PC-9 (cell line): ENCODE results near the gene SH3BP4. TPM values are rescaled to one million over a fixed set of nuclear protein-coding genes. Genes with fewer than 3 reads are reported as not detected.
A peak's percentile ranks its signal among the peaks of the same experiment; 100 is the strongest.

Experiments
- BruUV-seq: library from RNA; stranded (reverse); fragments of 400-500 nt; replicated peaks from 2 replicates; lab custom pipeline; 2021; lab: Mats Ljungman, UMichigan
- CTCF ChIA-PET: fragments of 300-600 bp; sonication (Branson Sonifier 250); formaldehyde crosslinking; loops from one replicate; lab custom pipeline; 2022; ENCODE audit warnings: antibody characterized with exemption; lab: Charles Lee
- POLR2A ChIA-PET: fragments of 300-600 bp; sonication (Branson Sonifier 250); formaldehyde crosslinking; loops from one replicate; lab custom pipeline; 2022; ENCODE audit warnings: antibody characterized with exemption; ENCODE audit not compliant: unreplicated experiment; lab: Charles Lee
- DNase-seq, 2 experiments: peaks; one replicate each; pipeline versions ENCODE4 v3.0.0 to v3.0.0-alpha.2; 2015 to 2022; ENCODE audit warnings: mixed read lengths in 1 of 2
- H2AFZ ChIP-seq: fragments of 200-600 bp; sonication (generic); 2 replicates; pipeline ENCODE4 v1.8.1; 2017; ENCODE audit warnings: antibody characterized with exemption
- H3F3A ChIP-seq: fragments of 200-600 bp; sonication (generic); 2 replicates; pipeline ENCODE4 v1.8.1; 2017; ENCODE audit warnings: antibody characterized with exemption, mild to moderate bottlenecking, low read depth; ENCODE audit not compliant: insufficient read depth
- H3K27ac ChIP-seq: fragments of 200-600 bp; sonication (generic); 2 replicates; pipeline ENCODE4 v1.6.1; 2016; ENCODE audit warnings: mixed run types
- H3K27me3 ChIP-seq: fragments of 200-600 bp; sonication (generic); 2 replicates; pipeline ENCODE4 v1.6.1; 2016; ENCODE audit warnings: low read depth, mixed run types; ENCODE audit not compliant: insufficient read depth
- H3K36me3 ChIP-seq: fragments of 200-600 bp; sonication (generic); 2 replicates; pipeline ENCODE4 v1.6.1; 2016; ENCODE audit warnings: low read depth, mixed run types
- H3K4me1 ChIP-seq: fragments of 200-600 bp; sonication (generic); replicated peaks from 2 replicates; pipeline ENCODE4 v1.6.1; 2016; ENCODE audit warnings: mixed run types; ENCODE audit not compliant: insufficient read depth
- H3K4me2 ChIP-seq: fragments of 200-600 bp; sonication (generic); 2 replicates; pipeline ENCODE4 v1.6.1; 2017; ENCODE audit warnings: mixed run types
- H3K4me3 ChIP-seq: fragments of 200-600 bp; sonication (generic); 2 replicates; pipeline ENCODE4 v1.6.1; 2016; ENCODE audit warnings: mixed run types
- H3K79me2 ChIP-seq: fragments of 200-600 bp; sonication (generic); 2 replicates; pipeline ENCODE4 v1.6.1; 2017; ENCODE audit warnings: low read depth, mixed run types
- H3K9me2 ChIP-seq: fragments of 200-600 bp; sonication (generic); 2 replicates; pipeline ENCODE4 v1.8.1; 2017; ENCODE audit warnings: mild to moderate bottlenecking; ENCODE audit not compliant: insufficient read depth
- H3K9me3 ChIP-seq: fragments of 200-600 bp; sonication (generic); 2 replicates; pipeline ENCODE4 v1.8.1; 2016; ENCODE audit warnings: low read depth; ENCODE audit not compliant: insufficient read depth
- H4K20me1 ChIP-seq: fragments of 200-600 bp; sonication (generic); 2 replicates; pipeline ENCODE4 v1.8.1; 2017; ENCODE audit not compliant: insufficient read depth
- EZH2 ChIP-seq: fragments of 200-600 bp; sonication (generic); IDR thresholded peaks from 2 replicates; pipeline ENCODE4 v1.8.0; 2017; ENCODE audit warnings: antibody characterized with exemption, low read depth
- intact Hi-C: fragments of 100-400 bp; cut with micrococcal nuclease; formaldehyde crosslinking; loops from one replicate; pipeline ENCODE4 v1.10.0; 2022; ENCODE audit not compliant: unreplicated experiment
- total RNA-seq: library from RNA; stranded (reverse); gene quantifications from 2 replicates; pipeline ENCODE4 v1.2.3, GENCODE V29; 2021
- TF ChIP-seq, protein P1 (sequence below): fragments of 200-600 bp; sonication (generic); conservative IDR thresholded peaks from 2 replicates; pipeline ENCODE4 v1.6.1; 2017; ENCODE audit warnings: mixed run types, antibody characterized with exemption, mild to moderate bottlenecking, moderate library complexity

SH3BP4 gene
- total RNA-seq, 1 experiment from 2014 or later: 131 TPM

DNA sequence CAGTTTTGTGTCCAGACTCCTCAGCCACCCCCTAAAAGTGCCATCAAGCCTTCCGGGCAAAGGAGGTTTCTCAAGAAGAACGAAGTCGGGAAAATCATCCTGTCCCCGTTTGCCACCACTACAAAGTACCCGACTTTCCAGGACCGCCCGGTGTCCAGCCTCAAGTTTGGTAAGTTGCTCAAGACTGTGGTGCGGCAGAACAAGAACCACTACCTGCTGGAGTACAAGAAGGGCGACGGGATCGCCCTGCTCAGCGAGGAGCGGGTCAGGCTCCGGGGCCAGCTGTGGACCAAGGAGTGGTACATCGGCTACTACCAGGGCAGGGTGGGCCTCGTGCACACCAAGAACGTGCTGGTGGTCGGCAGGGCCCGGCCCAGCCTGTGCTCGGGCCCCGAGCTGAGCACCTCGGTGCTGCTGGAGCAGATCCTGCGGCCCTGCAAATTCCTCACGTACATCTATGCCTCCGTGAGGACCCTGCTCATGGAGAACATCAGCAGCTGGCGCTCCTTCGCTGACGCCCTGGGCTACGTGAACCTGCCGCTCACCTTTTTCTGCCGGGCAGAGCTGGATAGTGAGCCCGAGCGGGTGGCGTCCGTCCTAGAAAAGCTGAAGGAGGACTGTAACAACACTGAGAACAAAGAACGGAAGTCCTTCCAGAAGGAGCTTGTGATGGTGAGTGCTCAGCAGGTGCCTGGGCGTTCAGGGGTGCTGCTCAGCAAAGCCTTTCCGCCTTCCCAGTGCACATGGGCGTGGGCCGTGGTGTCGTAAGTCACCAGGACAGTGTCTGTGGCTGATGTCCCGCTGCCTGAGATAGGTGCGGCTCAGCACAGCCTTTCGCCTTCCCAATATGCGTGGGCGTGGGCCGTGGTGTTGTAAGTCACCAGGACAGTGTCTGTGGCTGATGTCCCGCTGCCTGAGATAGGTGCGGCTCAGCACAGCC lies 91.0 kb downstream of the SH3BP4 start:
- POLR2A ChIA-PET: no interaction called here
- TF ChIP-seq EZH2: no peak
- TF ChIP-seq, protein P1, sequence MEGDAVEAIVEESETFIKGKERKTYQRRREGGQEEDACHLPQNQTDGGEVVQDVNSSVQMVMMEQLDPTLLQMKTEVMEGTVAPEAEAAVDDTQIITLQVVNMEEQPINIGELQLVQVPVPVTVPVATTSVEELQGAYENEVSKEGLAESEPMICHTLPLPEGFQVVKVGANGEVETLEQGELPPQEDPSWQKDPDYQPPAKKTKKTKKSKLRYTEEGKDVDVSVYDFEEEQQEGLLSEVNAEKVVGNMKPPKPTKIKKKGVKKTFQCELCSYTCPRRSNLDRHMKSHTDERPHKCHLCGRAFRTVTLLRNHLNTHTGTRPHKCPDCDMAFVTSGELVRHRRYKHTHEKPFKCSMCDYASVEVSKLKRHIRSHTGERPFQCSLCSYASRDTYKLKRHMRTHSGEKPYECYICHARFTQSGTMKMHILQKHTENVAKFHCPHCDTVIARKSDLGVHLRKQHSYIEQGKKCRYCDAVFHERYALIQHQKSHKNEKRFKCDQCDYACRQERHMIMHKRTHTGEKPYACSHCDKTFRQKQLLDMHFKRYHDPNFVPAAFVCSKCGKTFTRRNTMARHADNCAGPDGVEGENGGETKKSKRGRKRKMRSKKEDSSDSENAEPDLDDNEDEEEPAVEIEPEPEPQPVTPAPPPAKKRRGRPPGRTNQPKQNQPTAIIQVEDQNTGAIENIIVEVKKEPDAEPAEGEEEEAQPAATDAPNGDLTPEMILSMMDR: no peak
- BruUV-seq: no TSS peak
- no peak for DNase-seq
- peaks cover 56% of the 10 kb centered on the region for H3K36me3 ChIP-seq
- H3F3A ChIP-seq: peaks cover 57% of the 10 kb centered on the region
- H3K4me2 ChIP-seq: no peak overlapping the region
- H3K27ac ChIP-seq: no peak overlapping the region
- CTCF ChIA-PET: no interaction called here
- peaks cover 18% of the 10 kb centered on the region; the same call in 1 of the 2 replicates for H4K20me1 ChIP-seq
- no peaks in the 10 kb centered on the region for H3K9me2 ChIP-seq
- H2AFZ ChIP-seq: no peak overlapping the region
- H3K27me3 ChIP-seq: no peaks in the 10 kb centered on the region
- no peak overlapping the region for H3K4me3 ChIP-seq
- H3K79me2 ChIP-seq: peaks cover 82% of the 10 kb centered on the region
- H3K4me1 ChIP-seq: peaks cover 47% of the 10 kb centered on the region
- intact Hi-C loops: no loop called here
- no peaks in the 10 kb centered on the region for H3K9me3 ChIP-seq

DNA sequence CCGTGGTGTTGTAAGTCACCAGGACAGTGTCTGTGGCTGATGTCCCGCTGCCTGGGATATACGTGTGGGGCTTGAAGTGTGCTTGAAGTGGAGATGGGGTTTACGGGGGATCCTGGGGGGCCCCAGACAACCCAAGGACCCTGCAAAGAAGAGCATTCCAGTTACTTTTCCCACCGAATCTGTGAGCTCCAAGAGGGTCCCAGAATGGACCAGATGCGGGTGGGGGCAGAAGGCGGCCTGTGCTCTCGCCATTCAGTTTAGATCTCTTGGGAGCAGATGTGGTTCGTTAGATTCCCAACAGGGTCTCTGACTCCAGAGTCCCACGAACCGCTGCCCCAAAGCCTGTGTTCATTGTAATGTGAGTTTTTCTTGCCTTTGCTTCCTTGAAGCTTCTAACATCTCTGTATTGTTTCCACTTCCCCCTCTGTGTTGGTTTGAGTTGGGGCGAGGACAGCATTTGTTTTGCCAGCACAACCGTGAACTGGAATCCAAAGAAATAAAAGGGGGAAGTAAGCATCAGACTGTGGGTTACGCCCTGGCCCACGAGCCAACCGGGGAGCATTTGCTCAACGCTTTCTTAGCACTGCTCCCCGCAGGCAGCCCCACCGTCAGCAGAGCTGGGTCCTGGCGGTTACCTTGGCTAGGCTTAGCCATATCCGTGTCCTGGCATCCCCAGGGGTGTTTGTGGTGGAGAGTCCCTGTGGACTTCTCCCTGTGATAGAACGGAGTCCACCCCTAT lies 92.1 kb downstream of the SH3BP4 start:
- H3K9me2 ChIP-seq: no peaks in the 10 kb centered on the region
- peaks cover 17% of the 10 kb centered on the region; the same call in 1 of the 2 replicates for H4K20me1 ChIP-seq
- no peak overlapping the region for H2AFZ ChIP-seq
- CTCF ChIA-PET: no interaction called here
- H3F3A ChIP-seq: peaks cover 65% of the 10 kb centered on the region
- no peak for DNase-seq
- no peak for TF ChIP-seq EZH2
- TF ChIP-seq, protein P1: no peak
- H3K36me3 ChIP-seq: peaks cover 66% of the 10 kb centered on the region
- H3K79me2 ChIP-seq: peaks cover 87% of the 10 kb centered on the region
- peaks cover 58% of the 10 kb centered on the region for H3K4me1 ChIP-seq
- H3K27me3 ChIP-seq: no peaks in the 10 kb centered on the region
- POLR2A ChIA-PET: no interaction called here
- BruUV-seq: no TSS peak
- peak overlapping the region; percentile 68 for H3K4me2 ChIP-seq
- H3K27ac ChIP-seq: peak overlapping the region; percentile 80
- H3K4me3 ChIP-seq: no peak overlapping the region
- intact Hi-C loops: no loop called here
- no peaks in the 10 kb centered on the region for H3K9me3 ChIP-seq

DNA sequence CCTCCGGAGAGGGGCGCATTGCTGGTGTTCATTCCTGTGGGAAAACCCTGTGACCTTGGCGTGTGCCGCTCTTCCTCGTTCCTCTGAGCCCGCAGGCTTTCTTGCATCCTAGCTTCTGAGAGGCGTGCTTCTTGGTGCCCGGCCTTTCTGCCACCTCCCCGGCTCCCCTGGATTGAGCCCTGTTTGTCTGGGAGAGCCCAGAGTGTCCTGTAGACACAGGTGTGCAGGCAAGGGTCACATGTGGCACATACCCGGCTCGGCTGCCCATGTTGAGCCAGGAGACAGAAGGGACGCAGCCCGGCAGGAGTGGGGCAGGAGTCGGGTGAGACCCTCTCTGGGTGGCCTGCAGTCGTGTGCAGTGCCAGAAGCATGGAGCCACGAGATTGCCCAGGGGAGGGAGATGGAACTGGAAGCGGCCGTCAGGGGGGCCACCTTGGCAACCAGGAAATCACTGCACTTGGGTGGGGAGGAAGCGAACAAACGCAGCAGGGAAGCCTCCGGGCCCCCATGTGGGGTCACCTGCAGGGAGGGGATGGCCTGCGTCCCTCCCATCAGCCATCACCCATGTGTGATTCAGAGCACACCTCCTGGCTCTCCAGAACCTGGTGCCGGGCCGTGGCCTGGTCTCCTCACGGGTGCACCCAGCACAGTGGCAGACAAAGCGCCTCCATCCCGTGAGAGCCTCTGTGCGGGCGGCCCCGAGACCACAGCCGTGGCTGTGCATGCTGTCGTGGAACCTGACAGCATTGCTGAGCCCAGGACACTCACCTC lies 92.9 kb downstream of the SH3BP4 start:
- peak overlapping the region; percentile 80 for H3K27ac ChIP-seq
- no peaks in the 10 kb centered on the region for H3K9me2 ChIP-seq
- H3K27me3 ChIP-seq: no peaks in the 10 kb centered on the region
- H3K36me3 ChIP-seq: peaks cover 67% of the 10 kb centered on the region
- ChIA-PET POLR2A (no interaction called here), CTCF (no interaction called here)
- intact Hi-C loops: loop anchor here (1.0 to 5.0 kb wide), 3 partner anchors 17 to 217 kb away; no protein-coding TSS in a partner anchor
- H3F3A ChIP-seq: peaks cover 67% of the 10 kb centered on the region
- peak overlapping the region; percentile 68 for H3K4me2 ChIP-seq
- peaks cover 66% of the 10 kb centered on the region for H3K4me1 ChIP-seq
- H3K4me3 ChIP-seq: no peak overlapping the region; the same call in 1 of the 2 replicates
- DNase-seq: peak in 1 of 2 experiments; percentile 90
- TF ChIP-seq, protein P1: no peak
- TF ChIP-seq EZH2: no peak
- peaks cover 88% of the 10 kb centered on the region for H3K79me2 ChIP-seq
- no TSS peak for BruUV-seq
- H4K20me1 ChIP-seq: peaks cover 14% of the 10 kb centered on the region; the same call in 1 of the 2 replicates
- no peak overlapping the region for H2AFZ ChIP-seq
- no peaks in the 10 kb centered on the region for H3K9me3 ChIP-seq
